ENCODE data around the gene TAAR1. TPM values are rescaled to one million over a fixed set of nuclear protein-coding genes. Genes with fewer than 3 reads are reported as not detected.

TAAR1 gene
- total RNA-seq, 1 donor from 2014 or later: not detected

DNA sequence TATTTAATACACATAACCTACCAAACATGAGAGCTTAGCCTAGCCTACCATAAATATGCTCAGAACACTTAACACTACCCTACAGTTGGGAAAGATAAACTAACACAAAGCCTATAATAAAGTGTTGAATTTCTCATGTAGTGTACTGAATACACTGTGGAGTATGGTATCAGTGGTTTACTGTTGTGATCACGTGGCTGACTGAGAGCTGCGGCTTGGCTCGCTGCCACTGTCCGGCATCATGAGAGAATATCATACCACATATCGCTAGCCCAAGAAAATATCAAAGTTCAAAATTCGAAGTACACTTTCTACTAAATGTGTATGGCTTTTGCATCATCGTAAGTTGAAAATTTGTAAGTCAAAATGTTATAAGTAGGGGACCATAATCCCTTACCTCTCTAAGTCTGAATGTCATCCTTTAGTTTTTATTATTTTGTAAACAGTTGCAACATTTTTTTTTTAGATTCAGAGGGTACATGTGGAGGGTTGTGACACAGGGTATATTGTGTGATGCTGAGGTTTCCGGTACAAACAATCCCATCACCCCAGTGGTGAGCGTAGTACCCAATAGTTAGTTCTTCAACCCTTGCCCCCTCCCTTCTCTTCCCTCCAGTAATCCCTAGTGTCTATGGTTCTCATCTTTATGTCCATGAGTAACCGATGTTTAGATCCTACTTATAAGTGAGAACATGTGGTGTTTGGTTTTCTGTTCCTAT is 14.6 kb upstream of the TAAR1 start:
- Histone ChIP-seq H3K9me3 (no peaks in the 10 kb centered on the region), H3K4me1 (no peaks in the 10 kb centered on the region), H3K27me3 (no peaks in the 10 kb centered on the region), H3K4me3 (no peak overlapping the region), H3K27ac (no peak overlapping the region), H3K36me3 (no peaks in the 10 kb centered on the region)
- no peak for DNase-seq (ENCODE audit: extremely low spot score in 2 of 2)
- intact Hi-C loops (cut with DNase I): no loop called here
- no peak for TF ChIP-seq POLR2A (IDR thresholded peaks at IDR 0.05)
- TF ChIP-seq, protein P1, sequence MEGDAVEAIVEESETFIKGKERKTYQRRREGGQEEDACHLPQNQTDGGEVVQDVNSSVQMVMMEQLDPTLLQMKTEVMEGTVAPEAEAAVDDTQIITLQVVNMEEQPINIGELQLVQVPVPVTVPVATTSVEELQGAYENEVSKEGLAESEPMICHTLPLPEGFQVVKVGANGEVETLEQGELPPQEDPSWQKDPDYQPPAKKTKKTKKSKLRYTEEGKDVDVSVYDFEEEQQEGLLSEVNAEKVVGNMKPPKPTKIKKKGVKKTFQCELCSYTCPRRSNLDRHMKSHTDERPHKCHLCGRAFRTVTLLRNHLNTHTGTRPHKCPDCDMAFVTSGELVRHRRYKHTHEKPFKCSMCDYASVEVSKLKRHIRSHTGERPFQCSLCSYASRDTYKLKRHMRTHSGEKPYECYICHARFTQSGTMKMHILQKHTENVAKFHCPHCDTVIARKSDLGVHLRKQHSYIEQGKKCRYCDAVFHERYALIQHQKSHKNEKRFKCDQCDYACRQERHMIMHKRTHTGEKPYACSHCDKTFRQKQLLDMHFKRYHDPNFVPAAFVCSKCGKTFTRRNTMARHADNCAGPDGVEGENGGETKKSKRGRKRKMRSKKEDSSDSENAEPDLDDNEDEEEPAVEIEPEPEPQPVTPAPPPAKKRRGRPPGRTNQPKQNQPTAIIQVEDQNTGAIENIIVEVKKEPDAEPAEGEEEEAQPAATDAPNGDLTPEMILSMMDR (IDR thresholded peaks at IDR 0.05): no peak
- no peak for TF ChIP-seq POLR2AphosphoS5 (IDR thresholded peaks at IDR 0.05; ENCODE audit: insufficient read depth in 1 of 2, low read depth in 1 of 2)

GRCh38 chr6:132671295-132671694 is 12.3 kb upstream of the TAAR1 start:
- no peak overlapping the region for H3K4me3 ChIP-seq
- no peak overlapping the region for H3K27ac ChIP-seq
- intact Hi-C loops (cut with DNase I): no loop called here
- no peaks in the 10 kb centered on the region for H3K36me3 ChIP-seq
- TF ChIP-seq, protein P1 (IDR thresholded peaks at IDR 0.05): no peak
- TF ChIP-seq POLR2A (IDR thresholded peaks at IDR 0.05) (no peak), POLR2AphosphoS5 (IDR thresholded peaks at IDR 0.05; ENCODE audit: insufficient read depth in 1 of 2, low read depth in 1 of 2) (no peak)
- no peaks in the 10 kb centered on the region for H3K4me1 ChIP-seq
- no peaks in the 10 kb centered on the region for H3K27me3 ChIP-seq
- no peak for DNase-seq (ENCODE audit: extremely low spot score in 2 of 2)
- H3K9me3 ChIP-seq: no peaks in the 10 kb centered on the region

GRCh38 chr6:132669690-132670291 is 10.8 kb upstream of the TAAR1 start:
- Histone ChIP-seq H3K9me3 (no peaks in the 10 kb centered on the region), H3K36me3 (no peaks in the 10 kb centered on the region), H3K27me3 (no peaks in the 10 kb centered on the region), H3K27ac (no peak overlapping the region), H3K4me1 (no peaks in the 10 kb centered on the region), H3K4me3 (no peak overlapping the region)
- no peak for DNase-seq (ENCODE audit: extremely low spot score in 2 of 2)
- intact Hi-C loops (cut with DNase I): no loop called here
- no peak for TF ChIP-seq POLR2AphosphoS5 (IDR thresholded peaks at IDR 0.05; ENCODE audit: insufficient read depth in 1 of 2, low read depth in 1 of 2)
- TF ChIP-seq, protein P1 (IDR thresholded peaks at IDR 0.05): peak in 1 of 3 experiments; percentile 34
- TF ChIP-seq POLR2A (IDR thresholded peaks at IDR 0.05): no peak

- H3K4me1 ChIP-seq: no peaks in the 10 kb centered on the region
- TF ChIP-seq, protein P1 (IDR thresholded peaks at IDR 0.05): no peak
- no peak for TF ChIP-seq POLR2A (IDR thresholded peaks at IDR 0.05)
- no peak for TF ChIP-seq POLR2AphosphoS5 (IDR thresholded peaks at IDR 0.05; ENCODE audit: insufficient read depth in 1 of 2, low read depth in 1 of 2)
- H3K9me3 ChIP-seq: no peaks in the 10 kb centered on the region
- no peak overlapping the region for H3K4me3 ChIP-seq
- no peak overlapping the region for H3K27ac ChIP-seq
- no peaks in the 10 kb centered on the region for H3K27me3 ChIP-seq
- no peaks in the 10 kb centered on the region for H3K36me3 ChIP-seq
- intact Hi-C loops (cut with DNase I): no loop called here
- DNase-seq (ENCODE audit: extremely low spot score in 2 of 2): no peak
Observed at GRCh38 chr6:132666118-132666517, 7.1 kb upstream of the TAAR1 start.
